ENCODE data around the gene NOXA1.

NOXA1 gene

DNA sequence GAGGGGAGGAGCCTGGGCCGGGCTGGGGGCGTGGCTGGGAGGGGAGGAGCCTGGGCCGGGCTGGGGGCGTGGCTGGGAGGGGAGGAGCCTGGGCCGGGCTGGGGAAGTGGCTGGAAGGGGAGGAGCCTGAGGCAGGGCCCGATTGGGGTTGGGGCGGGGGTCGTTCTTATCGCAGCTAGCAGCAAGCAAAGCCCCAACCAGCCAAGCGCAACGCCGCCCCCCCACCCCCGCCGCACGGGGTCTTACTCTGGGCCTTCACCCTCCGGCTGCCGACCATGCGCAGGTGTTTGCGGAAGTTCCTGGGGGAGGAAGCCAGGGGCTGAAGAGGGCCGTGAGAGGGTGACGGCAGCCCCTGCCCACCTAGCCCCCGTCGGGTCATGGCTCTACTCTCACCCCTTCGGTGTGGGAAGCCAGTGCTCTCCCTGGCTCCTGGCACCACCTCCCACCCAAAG lies 31.0 kb downstream of the NOXA1 start:
- Histone ChIP-seq H3K4me1 (ENCODE audit: control insufficient read depth, insufficient read depth, low read length) (peaks cover 15% of the 10 kb centered on the region), H3K9ac (ENCODE audit: low read length) (peak overlapping the region; percentile 57), H3K36me3 (ENCODE audit: control insufficient read depth, insufficient read depth, low read length) (peaks cover 4% of the 10 kb centered on the region), H3K27me3 (ENCODE audit: control insufficient read depth, insufficient read depth, low read length) (no peaks in the 10 kb centered on the region), H3K4me3 (ENCODE audit: low read length) (peak overlapping the region; percentile 82), H3K27ac (ENCODE audit: low read depth, low read length) (peak overlapping the region; percentile 70)

GRCh38 chr9:137454597-137455358 lies 31.6 kb downstream of the NOXA1 start:
- Histone ChIP-seq H3K36me3 (ENCODE audit: control insufficient read depth, insufficient read depth, low read length) (peaks cover 4% of the 10 kb centered on the region), H3K27ac (ENCODE audit: low read depth, low read length) (peak overlapping the region; percentile 70), H3K9ac (ENCODE audit: low read length) (peak overlapping the region; percentile 57), H3K4me3 (ENCODE audit: low read length) (peak overlapping the region; percentile 82), H3K4me1 (ENCODE audit: control insufficient read depth, insufficient read depth, low read length) (peaks cover 15% of the 10 kb centered on the region), H3K27me3 (ENCODE audit: control insufficient read depth, insufficient read depth, low read length) (no peaks in the 10 kb centered on the region)

DNA sequence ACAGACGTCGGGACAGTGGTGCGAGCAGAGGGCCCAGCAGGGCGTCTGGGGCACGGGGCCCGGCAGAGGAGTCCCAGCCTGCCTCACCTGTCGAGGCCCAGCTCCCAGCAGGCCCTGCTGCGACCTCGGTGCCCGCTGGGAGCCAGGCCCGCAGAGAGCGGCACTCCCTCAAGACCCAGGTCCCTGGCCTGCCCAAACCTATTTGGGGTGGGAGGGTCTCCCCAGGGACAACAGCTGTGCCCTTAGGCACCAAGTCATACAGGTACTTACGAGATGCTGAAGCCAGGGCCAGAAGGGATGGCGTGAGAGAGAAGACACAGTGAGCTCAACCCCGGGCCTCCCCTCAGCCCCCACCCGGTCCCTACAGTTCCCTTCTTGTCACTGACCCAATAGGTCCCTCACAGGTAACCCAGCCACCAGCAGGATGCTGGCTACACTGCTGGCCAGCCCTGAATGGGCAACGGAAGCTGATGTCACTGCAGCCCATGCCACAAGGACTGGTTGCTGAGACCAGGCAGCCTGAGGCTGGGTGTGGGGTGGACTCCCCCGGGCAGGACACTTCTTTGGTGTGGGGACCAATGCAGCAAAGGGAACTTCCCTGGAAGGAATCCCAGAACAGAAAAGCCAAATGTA lies 32.3 kb downstream of the NOXA1 start:
- no peak overlapping the region for H3K9ac ChIP-seq (ENCODE audit: low read length)
- no peak overlapping the region for H3K4me3 ChIP-seq (ENCODE audit: low read length)
- peaks cover 15% of the 10 kb centered on the region for H3K4me1 ChIP-seq (ENCODE audit: control insufficient read depth, insufficient read depth, low read length)

GRCh38 chr9:137456061-137456863 lies 33.1 kb downstream of the NOXA1 start:
- Histone ChIP-seq H3K36me3 (ENCODE audit: control insufficient read depth, insufficient read depth, low read length) (peaks cover 4% of the 10 kb centered on the region), H3K27ac (ENCODE audit: low read depth, low read length) (no peak overlapping the region), H3K4me3 (ENCODE audit: low read length) (no peak overlapping the region), H3K4me1 (ENCODE audit: control insufficient read depth, insufficient read depth, low read length) (peaks cover 15% of the 10 kb centered on the region), H3K27me3 (ENCODE audit: control insufficient read depth, insufficient read depth, low read length) (no peaks in the 10 kb centered on the region), H3K9ac (ENCODE audit: low read length) (no peak overlapping the region)

More for the DNA sequence above, 32.3 kb downstream of the NOXA1 start:
- Histone ChIP-seq H3K27me3 (ENCODE audit: control insufficient read depth, insufficient read depth, low read length) (no peaks in the 10 kb centered on the region), H3K36me3 (ENCODE audit: control insufficient read depth, insufficient read depth, low read length) (peaks cover 4% of the 10 kb centered on the region), H3K27ac (ENCODE audit: low read depth, low read length) (no peak overlapping the region)

DNA sequence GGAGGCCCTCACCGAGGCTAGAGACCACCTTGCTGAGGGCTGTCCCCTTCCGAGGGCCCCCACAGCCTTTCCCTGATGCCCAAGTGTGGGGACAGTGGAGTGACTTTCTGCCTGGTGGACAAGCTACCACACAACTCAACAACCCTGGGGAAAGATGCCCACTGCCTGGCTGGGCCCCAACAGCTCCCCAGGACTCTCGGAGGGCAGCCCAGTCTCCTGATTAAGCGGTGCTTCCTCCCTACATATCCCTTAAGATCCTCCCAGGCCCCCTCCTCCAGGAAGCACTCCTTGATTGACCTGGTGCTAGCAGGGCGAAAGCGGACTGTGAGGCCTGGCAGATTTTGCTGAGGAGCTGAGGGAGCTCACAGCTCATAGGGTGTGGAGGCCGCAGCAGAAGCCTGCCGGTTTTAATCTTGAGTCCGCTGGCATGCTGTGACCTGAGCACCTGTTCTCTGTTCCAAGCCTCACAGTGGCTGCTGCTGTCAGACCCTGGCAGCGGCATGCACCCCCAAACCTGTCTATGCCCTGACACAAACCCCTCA lies 33.7 kb downstream of the NOXA1 start:
- Histone ChIP-seq H3K4me1 (ENCODE audit: control insufficient read depth, insufficient read depth, low read length) (peaks cover 15% of the 10 kb centered on the region), H3K4me3 (ENCODE audit: low read length) (no peak overlapping the region), H3K9ac (ENCODE audit: low read length) (no peak overlapping the region), H3K27me3 (ENCODE audit: control insufficient read depth, insufficient read depth, low read length) (no peaks in the 10 kb centered on the region), H3K36me3 (ENCODE audit: control insufficient read depth, insufficient read depth, low read length) (peaks cover 4% of the 10 kb centered on the region), H3K27ac (ENCODE audit: low read depth, low read length) (no peak overlapping the region)

DNA sequence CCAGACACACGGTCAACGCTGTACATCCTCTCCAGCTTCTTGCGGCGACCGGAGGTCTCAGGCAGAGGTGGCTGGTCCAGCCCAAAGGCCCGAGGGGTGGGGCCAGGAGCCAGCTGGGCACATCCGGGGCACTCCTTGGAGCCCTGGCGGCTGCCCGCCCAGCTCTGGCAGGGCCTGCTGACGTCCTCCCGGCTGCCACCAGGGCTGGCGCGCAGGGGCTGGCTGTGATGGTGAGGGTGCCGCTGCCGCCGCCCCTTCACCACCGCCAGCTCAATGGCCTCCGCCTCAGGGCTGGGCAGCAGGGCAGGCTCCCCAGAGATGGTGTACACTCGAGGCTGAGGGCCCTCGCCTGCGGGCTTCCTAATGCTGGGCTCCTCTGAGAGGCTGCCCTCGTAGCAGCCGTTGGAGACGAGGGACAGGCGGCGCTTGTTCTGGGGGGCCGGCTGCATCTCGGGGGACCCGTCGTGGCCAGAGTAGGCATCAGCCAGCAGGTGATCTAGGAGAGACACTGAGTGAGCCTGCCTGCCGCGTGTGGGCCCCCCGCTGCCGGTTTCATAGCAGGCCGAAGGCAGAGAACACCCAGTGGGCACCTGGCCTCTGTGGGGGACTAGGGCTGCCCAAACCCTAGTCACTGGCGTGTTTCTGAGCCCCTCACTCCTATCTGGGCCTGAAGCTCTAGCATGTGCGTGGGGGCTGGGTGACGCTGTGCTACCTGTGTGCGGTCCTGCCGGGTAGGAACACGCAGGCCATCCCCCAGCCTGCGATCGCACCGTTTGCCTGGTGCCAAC lies 34.4 kb downstream of the NOXA1 start:
- Histone ChIP-seq H3K27ac (ENCODE audit: low read depth, low read length) (no peak overlapping the region), H3K4me3 (ENCODE audit: low read length) (no peak overlapping the region), H3K27me3 (ENCODE audit: control insufficient read depth, insufficient read depth, low read length) (no peaks in the 10 kb centered on the region), H3K9ac (ENCODE audit: low read length) (no peak overlapping the region), H3K36me3 (ENCODE audit: control insufficient read depth, insufficient read depth, low read length) (peaks cover 4% of the 10 kb centered on the region), H3K4me1 (ENCODE audit: control insufficient read depth, insufficient read depth, low read length) (peaks cover 15% of the 10 kb centered on the region)

DNA sequence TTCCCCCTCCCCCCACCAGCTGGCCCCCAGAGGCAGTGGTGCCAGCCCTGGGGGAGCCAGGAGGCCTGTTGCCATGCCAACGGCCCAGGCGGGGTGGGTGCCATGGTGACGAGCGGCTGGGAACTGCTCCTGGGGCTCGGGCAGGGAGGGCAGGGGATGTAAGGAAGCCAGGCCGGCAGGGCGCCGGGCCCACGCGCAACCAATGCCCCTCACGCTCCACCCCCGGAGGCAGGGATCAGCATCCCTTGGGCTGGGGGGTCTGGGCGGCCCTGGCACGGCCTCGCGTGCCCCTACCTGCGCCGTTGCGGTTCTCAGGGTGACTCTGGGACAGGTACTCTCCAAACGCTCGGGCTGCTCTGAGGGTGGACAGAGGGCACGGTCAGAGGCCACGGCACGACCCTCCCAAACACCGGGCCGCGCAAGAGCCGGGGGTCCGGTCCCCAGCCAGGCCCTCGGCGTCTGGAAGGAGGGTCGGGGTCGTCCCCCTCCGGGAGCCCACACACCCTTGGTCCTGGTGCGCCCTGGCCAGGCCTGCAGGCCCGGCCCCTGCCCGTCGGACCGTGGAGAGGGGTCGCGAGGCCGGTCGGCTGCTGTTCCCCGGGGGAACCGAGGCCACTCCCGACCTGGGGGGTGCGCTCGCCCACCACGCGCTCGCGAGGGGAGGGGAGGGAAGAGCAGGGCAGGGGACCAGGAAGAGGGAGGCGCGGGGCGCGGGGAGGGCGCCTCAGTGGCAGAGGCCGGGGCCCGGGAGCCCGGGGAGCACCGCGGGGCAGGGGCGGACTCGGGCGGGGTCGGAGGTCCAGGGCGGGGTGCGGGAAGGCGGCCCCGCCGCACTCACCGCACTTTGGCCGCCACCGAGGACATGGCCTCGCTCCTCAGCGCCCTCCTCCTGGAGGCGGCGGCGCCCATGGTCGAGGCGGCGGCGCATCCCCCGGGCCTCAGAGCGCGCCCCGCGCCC lies 35.3 kb downstream of the NOXA1 start:
- Histone ChIP-seq H3K27me3 (ENCODE audit: control insufficient read depth, insufficient read depth, low read length) (no peaks in the 10 kb centered on the region), H3K9ac (ENCODE audit: low read length) (peak overlapping the region; percentile 16), H3K36me3 (ENCODE audit: control insufficient read depth, insufficient read depth, low read length) (no peaks in the 10 kb centered on the region), H3K4me3 (ENCODE audit: low read length) (peak overlapping the region; percentile 62), H3K27ac (ENCODE audit: low read depth, low read length) (no peak overlapping the region), H3K4me1 (ENCODE audit: control insufficient read depth, insufficient read depth, low read length) (peaks cover 12% of the 10 kb centered on the region)

GRCh38 chr9:137459152-137459600 lies 36.0 kb downstream of the NOXA1 start, which contains the start of gene NSMF:
NSMF (minus strand) TSS chr9:137459334; CDS start chr9:137459102, 232 bp downstream.
- H3K27me3 ChIP-seq (ENCODE audit: control insufficient read depth, insufficient read depth, low read length), result no peaks in the 10 kb centered on the region
- no peak within 1 kb of the TSS for H3K27ac ChIP-seq (ENCODE audit: low read depth, low read length)
- H3K36me3 ChIP-seq (ENCODE audit: control insufficient read depth, insufficient read depth, low read length), result no peaks in the 10 kb centered on the region
- H3K4me3 ChIP-seq (ENCODE audit: low read length), result peak within 1 kb of the TSS; percentile 62
- peak within 1 kb of the TSS; percentile 16 for H3K9ac ChIP-seq (ENCODE audit: low read length)
- H3K4me1 ChIP-seq (ENCODE audit: control insufficient read depth, insufficient read depth, low read length), result peaks cover 11% of the 10 kb centered on the region

DNA sequence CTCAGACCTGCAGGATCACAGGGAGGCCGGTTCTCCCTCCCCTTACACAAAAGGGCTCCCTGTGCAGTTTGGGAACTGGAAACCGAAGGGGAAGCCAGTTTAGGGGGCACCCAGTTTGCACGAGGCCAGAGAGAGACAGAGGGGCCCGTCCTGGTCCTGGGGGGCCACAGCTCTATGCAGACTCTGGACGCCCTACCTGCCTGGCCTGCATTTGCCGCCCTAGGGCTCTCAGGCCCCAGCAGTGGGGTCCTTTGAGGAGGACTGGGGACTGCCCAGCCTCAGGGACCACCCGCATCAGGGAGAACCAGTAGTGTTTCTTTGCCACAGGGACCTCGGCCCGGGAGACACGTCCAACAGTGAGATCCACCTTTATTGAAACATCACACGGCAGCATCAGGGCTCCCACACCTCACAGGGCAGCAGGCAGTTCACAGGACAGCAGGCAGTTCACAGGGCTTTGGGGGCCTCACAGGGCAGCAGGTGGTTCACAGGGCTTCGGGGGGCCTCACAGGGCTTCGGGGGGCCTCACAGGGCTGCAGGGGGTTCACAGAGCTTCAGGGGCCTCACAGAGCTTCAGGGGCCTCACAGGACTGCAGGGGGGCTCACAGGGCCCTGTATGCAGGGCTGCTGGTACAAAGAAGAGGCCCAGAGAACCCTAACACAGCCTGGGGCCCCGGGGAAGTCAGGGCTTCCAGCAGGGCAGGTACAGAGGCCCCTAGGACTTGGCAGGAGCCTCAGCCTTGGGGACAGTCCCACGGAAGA lies 36.6 kb downstream of the NOXA1 start:
- Histone ChIP-seq H3K9ac (ENCODE audit: low read length) (no peak overlapping the region), H3K27me3 (ENCODE audit: control insufficient read depth, insufficient read depth, low read length) (no peaks in the 10 kb centered on the region), H3K36me3 (ENCODE audit: control insufficient read depth, insufficient read depth, low read length) (no peaks in the 10 kb centered on the region), H3K27ac (ENCODE audit: low read depth, low read length) (no peak overlapping the region), H3K4me1 (ENCODE audit: control insufficient read depth, insufficient read depth, low read length) (peaks cover 6% of the 10 kb centered on the region), H3K4me3 (ENCODE audit: low read length) (peak overlapping the region; percentile 40)
